ENCODE results near the gene PSMD10. TPM values are rescaled to one million over a fixed set of nuclear protein-coding genes. Genes with fewer than 3 reads are reported as not detected.

The PSMD10 gene
- total and polyA plus RNA-seq, 4 donors: 17.7 to 21.9 (median 19.1) TPM

GRCh38 chrX:108053218-108053617 lies 38.1 kb downstream of the PSMD10 start:
- Histone ChIP-seq H3K9me3 (ENCODE audit: control insufficient read depth in 4 of 4, low read length in 3 of 4) (no peaks in the 10 kb centered on the region), H3K9ac (ENCODE audit: low read depth in 1 of 2, low read length in 2 of 2) (no peak overlapping the region), H3K27me3 (ENCODE audit: control insufficient read depth in 4 of 4, insufficient read depth in 4 of 4, low read length in 3 of 4) (peaks cover 0 to 4% (median 0%) of the 10 kb centered on the region in 4 donors), H3K36me3 (ENCODE audit: control insufficient read depth in 4 of 4, insufficient read depth in 3 of 4, low read depth in 1 of 4, low read length in 3 of 4) (no peaks in the 10 kb centered on the region), H3K4me1 (ENCODE audit: control insufficient read depth in 4 of 4, insufficient read depth in 4 of 4, low read length in 3 of 4) (no peaks in the 10 kb centered on the region), H3K4me3 (ENCODE audit: low read depth in 1 of 3, low read length in 3 of 3) (no peak overlapping the region), H3K27ac (ENCODE audit: low read depth in 1 of 2, low read length in 2 of 2) (no peak overlapping the region)
- DNase-seq (ENCODE audit: low spot score): no peak
- no peak for TF ChIP-seq CTCF (IDR thresholded peaks at IDR 0.05; ENCODE audit: low read depth, low read length, missing input control)
- TF ChIP-seq ATF3 (IDR thresholded peaks at IDR 0.05): no peak
- TF ChIP-seq RXRA (IDR thresholded peaks at IDR 0.05): no peak

- DNase-seq (ENCODE audit: low spot score): no peak
- no peak for TF ChIP-seq NR2F2 (IDR thresholded peaks at IDR 0.05)
- no peak for TF ChIP-seq TAF1 (conservative IDR thresholded peaks at IDR 0.05)
- TF ChIP-seq SP1 (IDR thresholded peaks at IDR 0.05): no peak
- no peak for TF ChIP-seq ATF3 (IDR thresholded peaks at IDR 0.05)
- no peaks in the 10 kb centered on the region for H3K9me3 ChIP-seq (ENCODE audit: control insufficient read depth in 4 of 4, low read length in 3 of 4)
- no peak overlapping the region for H3K9ac ChIP-seq (ENCODE audit: low read depth in 1 of 2, low read length in 2 of 2)
- no peaks in the 10 kb centered on the region for H3K27me3 ChIP-seq (ENCODE audit: control insufficient read depth in 4 of 4, insufficient read depth in 4 of 4, low read length in 3 of 4)
- WGBS: 65% methylated on average over 1 of the region's 1 CpG
- peaks cover 0 to 1% (median 0%) of the 10 kb centered on the region in 4 donors for H3K4me1 ChIP-seq (ENCODE audit: control insufficient read depth in 4 of 4, insufficient read depth in 4 of 4, low read length in 3 of 4)
- H3K36me3 ChIP-seq (ENCODE audit: control insufficient read depth in 4 of 4, insufficient read depth in 3 of 4, low read depth in 1 of 4, low read length in 3 of 4): no peaks in the 10 kb centered on the region
- no peak overlapping the region for H3K27ac ChIP-seq (ENCODE audit: low read depth in 1 of 2, low read length in 2 of 2)
- H3K4me3 ChIP-seq (ENCODE audit: low read depth in 1 of 3, low read length in 3 of 3): no peak overlapping the region
Observed at GRCh38 chrX:108049649-108050048, 41.7 kb downstream of the PSMD10 start.

- peaks cover 0 to 1% (median 0%) of the 10 kb centered on the region in 4 donors for H3K4me1 ChIP-seq (ENCODE audit: control insufficient read depth in 4 of 4, insufficient read depth in 4 of 4, low read length in 3 of 4)
- H3K27me3 ChIP-seq (ENCODE audit: control insufficient read depth in 4 of 4, insufficient read depth in 4 of 4, low read length in 3 of 4): no peaks in the 10 kb centered on the region
- TF ChIP-seq HNF4G (IDR thresholded peaks at IDR 0.05) (no peak), YY1 (IDR thresholded peaks at IDR 0.05) (no peak), FOXA2 (IDR thresholded peaks at IDR 0.05) (no peak), CTCF (IDR thresholded peaks at IDR 0.05; ENCODE audit: low read depth, low read length, missing input control) (no peak), ATF3 (IDR thresholded peaks at IDR 0.05) (no peak), JUND (IDR thresholded peaks at IDR 0.05) (no peak), FOXA1 (IDR thresholded peaks at IDR 0.05) (no peak)
- H3K36me3 ChIP-seq (ENCODE audit: control insufficient read depth in 4 of 4, insufficient read depth in 3 of 4, low read depth in 1 of 4, low read length in 3 of 4): no peaks in the 10 kb centered on the region
- H3K27ac ChIP-seq (ENCODE audit: low read depth in 1 of 2, low read length in 2 of 2): no peak within 1 kb of the TSS
- H3K9me3 ChIP-seq (ENCODE audit: control insufficient read depth in 4 of 4, low read length in 3 of 4): no peaks in the 10 kb centered on the region
- WGBS: 53% methylated on average over 10 of the region's 10 CpGs
- no peak for DNase-seq (ENCODE audit: low spot score)
- H3K4me3 ChIP-seq (ENCODE audit: low read depth in 1 of 3, low read length in 3 of 3): no peak within 1 kb of the TSS
- no peak within 1 kb of the TSS for H3K9ac ChIP-seq (ENCODE audit: low read depth in 1 of 2, low read length in 2 of 2)
Observed at GRCh38 chrX:108044554-108045256, 46.6 kb downstream of the PSMD10 start, which contains the start of gene VSIG1. TSS of gene VSIG1 (plus strand) at chrX:108045065. CDS start at chrX:108045131, 66 bp downstream.

Measured in liver (tissue), 9 donors.